Measurements from ENCODE around the gene SSBP4.

The SSBP4 gene

DNA sequence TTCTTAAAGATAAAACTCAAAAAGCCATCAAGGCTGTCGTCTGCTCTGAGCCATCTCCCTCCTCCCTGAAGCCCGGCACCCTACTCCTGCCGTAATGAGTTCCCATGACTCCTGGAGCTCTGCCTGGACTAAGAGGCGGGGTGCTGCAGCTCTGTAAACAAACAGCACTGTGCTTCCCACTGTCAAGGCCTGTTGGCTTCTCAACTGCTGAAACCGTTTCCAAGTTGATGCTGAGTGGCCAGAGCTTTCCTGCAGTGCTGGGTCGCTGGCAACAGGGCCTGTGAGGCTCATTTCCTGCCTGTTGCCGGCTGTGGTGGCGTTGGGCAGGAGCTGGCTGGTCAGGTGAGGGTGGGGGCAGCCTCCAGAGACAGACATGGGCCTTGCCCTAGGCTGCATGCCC is 45.4 kb downstream of the SSBP4 start:
- in situ Hi-C loops (cut with MboI; ENCODE audit: low sequenced_read_pairs, unreplicated experiment), result no loop called here
- no peak for DNase-seq (ENCODE audit: low spot score)
- TF ChIP-seq, protein P1, sequence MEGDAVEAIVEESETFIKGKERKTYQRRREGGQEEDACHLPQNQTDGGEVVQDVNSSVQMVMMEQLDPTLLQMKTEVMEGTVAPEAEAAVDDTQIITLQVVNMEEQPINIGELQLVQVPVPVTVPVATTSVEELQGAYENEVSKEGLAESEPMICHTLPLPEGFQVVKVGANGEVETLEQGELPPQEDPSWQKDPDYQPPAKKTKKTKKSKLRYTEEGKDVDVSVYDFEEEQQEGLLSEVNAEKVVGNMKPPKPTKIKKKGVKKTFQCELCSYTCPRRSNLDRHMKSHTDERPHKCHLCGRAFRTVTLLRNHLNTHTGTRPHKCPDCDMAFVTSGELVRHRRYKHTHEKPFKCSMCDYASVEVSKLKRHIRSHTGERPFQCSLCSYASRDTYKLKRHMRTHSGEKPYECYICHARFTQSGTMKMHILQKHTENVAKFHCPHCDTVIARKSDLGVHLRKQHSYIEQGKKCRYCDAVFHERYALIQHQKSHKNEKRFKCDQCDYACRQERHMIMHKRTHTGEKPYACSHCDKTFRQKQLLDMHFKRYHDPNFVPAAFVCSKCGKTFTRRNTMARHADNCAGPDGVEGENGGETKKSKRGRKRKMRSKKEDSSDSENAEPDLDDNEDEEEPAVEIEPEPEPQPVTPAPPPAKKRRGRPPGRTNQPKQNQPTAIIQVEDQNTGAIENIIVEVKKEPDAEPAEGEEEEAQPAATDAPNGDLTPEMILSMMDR (IDR thresholded peaks at IDR 0.05; ENCODE audit: borderline replicate concordance, control extremely low read depth, extremely low read depth, insufficient read depth, missing control alignments), result no peak

DNA sequence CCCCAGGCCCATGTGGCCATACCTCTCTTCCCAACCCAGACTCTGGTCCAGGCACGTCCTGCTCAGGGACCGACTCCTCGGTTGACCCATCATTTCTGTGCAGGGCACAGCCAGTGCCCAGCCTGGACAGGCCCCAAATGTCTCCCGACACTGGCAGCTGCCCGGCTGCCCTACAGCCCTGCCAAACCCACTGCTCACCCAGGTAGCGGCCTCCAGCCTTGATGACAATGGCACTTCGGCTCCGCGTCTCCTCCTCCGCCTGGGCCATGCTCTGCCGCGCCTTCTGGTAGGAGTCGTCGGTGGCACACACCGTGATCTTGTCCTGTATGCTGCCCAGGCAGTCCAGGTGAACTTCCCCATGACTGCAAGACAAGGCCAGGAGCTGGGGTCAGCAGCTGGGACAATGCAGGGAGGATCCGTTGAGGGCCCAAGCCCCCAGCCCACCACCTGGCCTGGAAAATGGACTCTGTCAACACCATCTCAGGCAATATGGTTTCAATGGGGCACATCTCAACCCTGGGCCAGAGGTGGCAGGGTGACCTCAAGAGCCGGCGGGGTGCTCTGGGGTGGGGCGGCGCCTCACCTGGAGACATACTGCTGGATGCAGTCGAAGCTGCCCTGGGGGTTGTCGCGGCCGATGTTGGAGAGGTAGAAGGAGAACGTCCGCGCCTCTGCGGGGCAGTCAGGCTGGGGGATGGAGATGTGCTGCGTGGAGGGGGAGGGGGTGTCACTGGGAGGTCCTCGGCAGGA is 46.2 kb downstream of the SSBP4 start:
- DNase-seq (ENCODE audit: low spot score), result no peak
- TF ChIP-seq, protein P1 (IDR thresholded peaks at IDR 0.05; ENCODE audit: borderline replicate concordance, control extremely low read depth, extremely low read depth, insufficient read depth, missing control alignments), result no peak
- in situ Hi-C loops (cut with MboI; ENCODE audit: low sequenced_read_pairs, unreplicated experiment), result no loop called here

DNA sequence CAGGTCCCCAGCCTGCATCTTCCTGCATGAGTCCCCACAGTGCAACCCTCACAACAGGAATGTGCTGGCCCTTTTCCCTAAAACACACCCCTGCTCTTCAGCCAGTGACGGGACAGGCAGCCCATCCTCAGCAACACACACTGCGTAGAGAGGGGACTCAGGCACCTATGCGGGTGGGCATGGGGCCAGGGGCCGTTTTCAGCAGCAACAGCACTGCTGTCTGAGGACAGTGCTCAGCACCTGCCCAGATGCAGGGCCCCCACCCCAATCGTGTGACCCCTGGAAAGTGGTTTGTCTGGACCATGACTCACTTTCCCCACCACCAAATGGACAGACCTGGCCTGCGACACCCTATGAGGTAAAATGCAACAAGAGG is 46.8 kb downstream of the SSBP4 start:
- no peak for DNase-seq (ENCODE audit: low spot score)
- in situ Hi-C loops (cut with MboI; ENCODE audit: low sequenced_read_pairs, unreplicated experiment), result no loop called here
- TF ChIP-seq, protein P1 (IDR thresholded peaks at IDR 0.05; ENCODE audit: borderline replicate concordance, control extremely low read depth, extremely low read depth, insufficient read depth, missing control alignments), result no peak

DNA sequence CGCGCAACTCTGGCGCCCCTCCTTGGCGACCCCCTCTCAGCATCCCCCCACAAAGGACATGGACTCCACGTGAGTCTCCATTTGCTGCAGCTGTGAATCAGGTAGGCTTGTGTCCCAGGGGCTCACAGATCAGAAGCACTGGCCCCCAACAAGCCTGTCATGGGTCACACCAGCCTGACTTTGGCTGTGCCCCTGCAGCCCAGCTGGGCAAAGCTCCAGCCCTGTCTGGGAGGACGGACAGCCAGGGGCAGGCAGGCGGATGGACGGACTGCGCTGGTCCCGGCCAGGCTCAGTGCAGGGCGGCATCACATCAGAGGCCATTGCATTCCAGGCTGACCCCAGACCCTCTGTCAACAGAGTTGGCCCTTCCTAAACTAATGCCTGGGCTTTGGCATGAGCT is 47.2 kb downstream of the SSBP4 start:
- in situ Hi-C loops (cut with MboI; ENCODE audit: low sequenced_read_pairs, unreplicated experiment), result no loop called here
- no peak for DNase-seq (ENCODE audit: low spot score)
- TF ChIP-seq, protein P1 (IDR thresholded peaks at IDR 0.05; ENCODE audit: borderline replicate concordance, control extremely low read depth, extremely low read depth, insufficient read depth, missing control alignments), result no peak

DNA sequence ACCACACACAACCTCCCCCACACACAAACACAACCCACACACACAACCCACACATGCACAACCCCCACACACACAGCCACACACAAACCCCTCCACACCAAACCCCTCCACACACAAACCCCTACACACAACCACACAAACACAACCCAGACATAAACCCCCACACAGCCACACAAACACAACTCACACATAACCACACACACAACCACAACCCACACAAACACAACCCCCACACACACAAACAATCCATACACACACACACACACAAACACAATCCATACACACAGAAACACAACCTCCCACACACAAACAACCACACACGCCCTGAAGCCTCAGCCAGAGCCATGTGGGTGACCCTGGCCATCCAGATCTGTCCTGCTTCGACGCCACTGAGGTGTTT is 48.8 kb downstream of the SSBP4 start:
- in situ Hi-C loops (cut with MboI; ENCODE audit: low sequenced_read_pairs, unreplicated experiment), result no loop called here
- DNase-seq (ENCODE audit: low spot score), result no peak

DNA sequence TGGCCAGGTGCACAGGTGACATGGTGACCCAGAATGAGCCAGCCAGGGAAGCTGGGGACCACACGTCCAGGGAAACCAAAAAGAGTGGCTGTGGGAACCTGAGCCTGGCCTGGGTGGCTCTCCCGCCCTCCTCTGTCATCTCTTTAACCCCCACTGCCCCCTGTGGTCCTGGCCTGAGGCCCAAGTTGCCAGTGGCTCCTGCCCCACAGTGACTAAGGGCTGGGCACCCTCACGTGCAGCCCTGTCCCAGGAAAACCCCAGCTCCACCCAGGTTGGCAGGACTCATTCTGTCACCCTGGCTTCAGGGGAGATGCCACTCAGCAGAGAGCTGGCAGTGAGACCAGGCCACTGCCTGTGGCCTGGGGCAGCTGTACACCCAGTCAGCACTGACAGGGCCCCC is 49.3 kb downstream of the SSBP4 start:
- no peak for DNase-seq (ENCODE audit: low spot score)
- in situ Hi-C loops (cut with MboI; ENCODE audit: low sequenced_read_pairs, unreplicated experiment), result no loop called here

More for the DNA sequence above, 48.8 kb downstream of the SSBP4 start:
- TF ChIP-seq, protein P1 (IDR thresholded peaks at IDR 0.05; ENCODE audit: borderline replicate concordance, control extremely low read depth, extremely low read depth, insufficient read depth, missing control alignments), result no peak

More for the DNA sequence above, 49.3 kb downstream of the SSBP4 start:
- TF ChIP-seq, protein P1 (IDR thresholded peaks at IDR 0.05; ENCODE audit: borderline replicate concordance, control extremely low read depth, extremely low read depth, insufficient read depth, missing control alignments), result no peak

All from GM13976 (cell line).